ENCODE data around the gene PPP1R2.
A peak's percentile ranks its signal among the peaks of the same experiment; 100 is the strongest.
"Not testable (repeated sequence)": the region's sequence is repeated elsewhere in the genome, so short reads cannot be mapped to it uniquely, and the experiment has no call there.

PPP1R2 gene

DNA sequence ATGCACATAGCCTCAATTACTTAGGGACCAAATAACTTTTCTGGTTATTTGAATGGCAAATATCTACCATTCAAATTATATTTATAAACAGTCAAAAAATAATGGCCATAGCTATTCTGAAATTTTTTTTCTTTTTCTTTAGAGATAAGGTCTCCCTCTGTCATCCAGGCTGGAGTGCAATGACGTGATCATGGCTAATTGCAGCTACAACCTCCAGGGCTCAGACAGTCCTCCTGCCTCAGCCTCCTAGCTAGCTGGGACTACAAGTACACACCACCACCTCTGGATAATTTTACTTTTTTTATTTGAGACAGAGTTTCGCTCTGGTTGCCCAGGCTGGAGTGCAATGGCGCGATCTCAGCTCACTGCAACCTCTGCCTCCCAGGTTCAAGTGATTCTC lies 16.6 kb downstream of the PPP1R2 start:
- POLR2A ChIA-PET, result no interaction called here
- DNase-seq (ENCODE audit: extremely low spot score), result no peak
- CTCF ChIA-PET, result interaction anchor here (1.1 to 10.5 kb wide), 4 partner anchors 11 to 266 kb away, joined by 3 to 215 read pairs (median 6); partner anchors contain the start of gene XXYLT1
- TF ChIP-seq, protein P1, sequence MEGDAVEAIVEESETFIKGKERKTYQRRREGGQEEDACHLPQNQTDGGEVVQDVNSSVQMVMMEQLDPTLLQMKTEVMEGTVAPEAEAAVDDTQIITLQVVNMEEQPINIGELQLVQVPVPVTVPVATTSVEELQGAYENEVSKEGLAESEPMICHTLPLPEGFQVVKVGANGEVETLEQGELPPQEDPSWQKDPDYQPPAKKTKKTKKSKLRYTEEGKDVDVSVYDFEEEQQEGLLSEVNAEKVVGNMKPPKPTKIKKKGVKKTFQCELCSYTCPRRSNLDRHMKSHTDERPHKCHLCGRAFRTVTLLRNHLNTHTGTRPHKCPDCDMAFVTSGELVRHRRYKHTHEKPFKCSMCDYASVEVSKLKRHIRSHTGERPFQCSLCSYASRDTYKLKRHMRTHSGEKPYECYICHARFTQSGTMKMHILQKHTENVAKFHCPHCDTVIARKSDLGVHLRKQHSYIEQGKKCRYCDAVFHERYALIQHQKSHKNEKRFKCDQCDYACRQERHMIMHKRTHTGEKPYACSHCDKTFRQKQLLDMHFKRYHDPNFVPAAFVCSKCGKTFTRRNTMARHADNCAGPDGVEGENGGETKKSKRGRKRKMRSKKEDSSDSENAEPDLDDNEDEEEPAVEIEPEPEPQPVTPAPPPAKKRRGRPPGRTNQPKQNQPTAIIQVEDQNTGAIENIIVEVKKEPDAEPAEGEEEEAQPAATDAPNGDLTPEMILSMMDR (IDR thresholded peaks at IDR 0.05; ENCODE audit: control extremely low read depth, extremely low read depth, low read depth, missing control alignments), result no peak

DNA sequence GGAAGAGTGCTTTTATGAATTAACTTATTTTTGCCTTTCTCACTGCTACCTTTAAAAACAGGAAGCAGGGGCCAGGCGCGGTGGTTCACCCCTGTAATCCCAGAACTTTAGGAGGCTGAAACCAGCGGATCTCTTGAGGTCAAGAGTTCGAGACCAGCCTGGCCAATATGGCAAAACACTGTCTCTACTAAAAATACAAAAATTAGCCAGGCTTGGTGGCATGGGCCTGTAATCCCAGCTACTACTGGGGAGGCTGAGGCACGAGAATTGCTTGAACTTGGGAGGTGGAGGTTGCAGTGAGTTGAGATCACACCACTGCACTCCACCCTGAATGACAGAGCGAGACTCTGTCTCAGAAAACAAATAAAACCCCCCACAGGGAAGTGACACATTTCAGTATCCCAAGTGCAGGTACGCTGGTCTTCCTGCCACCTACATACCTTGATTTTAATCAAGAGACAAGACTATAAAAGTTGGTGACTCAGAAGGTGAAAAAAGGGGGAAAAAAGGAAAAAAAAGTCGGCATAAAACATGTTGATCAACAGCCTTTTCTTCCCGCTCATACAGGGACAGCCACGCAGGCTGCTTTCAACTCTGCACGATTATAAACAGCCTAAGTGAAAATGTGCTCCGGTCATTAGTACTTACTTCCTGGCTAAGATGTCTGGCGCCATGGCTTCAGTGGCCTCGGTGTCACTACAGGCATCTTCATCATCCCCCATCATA lies 18.8 kb downstream of the PPP1R2 start:
- TF ChIP-seq, protein P1 (IDR thresholded peaks at IDR 0.05; ENCODE audit: control extremely low read depth, extremely low read depth, low read depth, missing control alignments), result no peak
- no peak for DNase-seq (ENCODE audit: extremely low spot score)
- CTCF ChIA-PET, result interaction anchor here (0.7 to 10.5 kb wide), 6 partner anchors 10 to 841 kb away, joined by 3 to 215 read pairs (median 4); partner anchors contain the start of gene XXYLT1
- POLR2A ChIA-PET, result no interaction called here

DNA sequence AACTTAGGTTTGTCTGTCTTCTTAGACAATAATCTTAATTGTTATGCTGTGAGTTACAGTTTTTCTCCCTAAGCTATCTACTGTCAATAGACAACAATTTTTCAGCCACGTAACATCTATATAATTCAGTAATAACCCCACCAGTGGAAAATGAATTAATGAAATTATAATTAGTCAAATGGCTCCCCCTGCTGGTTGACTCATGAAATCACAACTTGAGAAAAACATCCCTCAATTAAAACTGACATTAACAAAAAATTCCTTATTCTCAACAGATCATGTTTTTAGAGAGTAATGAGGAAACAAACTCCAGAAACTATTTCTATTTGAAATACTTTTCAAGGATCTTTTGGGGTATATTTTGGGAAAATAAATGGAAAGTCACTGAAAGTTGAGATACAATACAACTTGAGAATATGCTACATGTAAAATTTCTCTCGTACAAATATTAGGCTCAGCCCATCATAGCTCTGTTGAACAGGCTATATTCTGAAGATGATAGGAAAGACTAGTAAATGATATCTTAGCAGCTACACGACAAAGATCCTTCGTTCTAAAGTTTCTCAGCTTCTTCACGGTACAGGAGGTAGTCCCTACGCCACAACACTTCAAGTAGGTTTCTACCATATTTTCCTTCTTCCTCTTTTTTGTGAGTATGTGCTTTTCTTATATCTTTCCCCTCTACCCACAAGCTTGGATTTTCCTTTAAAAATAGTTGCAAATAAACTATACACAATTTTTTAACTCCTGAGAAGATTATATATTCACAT lies 20.7 kb downstream of the PPP1R2 start:
- ChIA-PET CTCF (interaction anchor here (0.6 to 10.5 kb wide), 23 partner anchors 8 to 873 kb away, joined by 3 to 215 read pairs (median 4); partner anchors contain the start of genes PPP1R2 and XXYLT1), POLR2A (interaction anchor here (0.6 kb wide), 1 partner anchor 246 kb away, joined by 3 read pairs; no protein-coding TSS in a partner anchor)
- TF ChIP-seq, protein P1 (IDR thresholded peaks at IDR 0.05; ENCODE audit: control extremely low read depth, extremely low read depth, low read depth, missing control alignments), result peak; percentile 52
- DNase-seq (ENCODE audit: extremely low spot score), result peak; percentile 54

DNA sequence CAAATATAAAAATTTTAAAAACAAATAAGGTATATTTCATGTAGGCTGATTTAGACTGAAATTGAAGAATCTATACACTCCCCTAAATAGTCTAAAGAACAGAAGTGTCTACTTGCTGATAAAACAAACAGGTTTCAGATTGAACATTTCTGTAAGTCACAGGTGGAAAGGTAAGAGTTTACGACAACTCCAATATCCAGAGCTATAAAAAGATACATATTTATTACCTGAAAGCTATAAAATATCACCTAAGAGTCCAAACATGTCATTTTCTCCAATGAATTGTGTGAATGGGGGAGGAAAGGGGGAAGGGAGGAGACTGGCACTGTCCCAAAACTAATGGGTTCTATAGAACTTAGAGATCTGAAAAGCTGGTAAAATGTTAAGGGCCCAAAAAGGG lies 26.1 kb downstream of the PPP1R2 start:
- no peak for DNase-seq (ENCODE audit: extremely low spot score)
- ChIA-PET POLR2A (no interaction called here), CTCF (interaction anchor here (1.1 to 4.3 kb wide), 4 partner anchors 9 to 246 kb away, joined by 3 to 27 read pairs (median 5); partner anchors contain the start of gene XXYLT1)
- TF ChIP-seq, protein P1 (IDR thresholded peaks at IDR 0.05; ENCODE audit: control extremely low read depth, extremely low read depth, low read depth, missing control alignments), result no peak

DNA sequence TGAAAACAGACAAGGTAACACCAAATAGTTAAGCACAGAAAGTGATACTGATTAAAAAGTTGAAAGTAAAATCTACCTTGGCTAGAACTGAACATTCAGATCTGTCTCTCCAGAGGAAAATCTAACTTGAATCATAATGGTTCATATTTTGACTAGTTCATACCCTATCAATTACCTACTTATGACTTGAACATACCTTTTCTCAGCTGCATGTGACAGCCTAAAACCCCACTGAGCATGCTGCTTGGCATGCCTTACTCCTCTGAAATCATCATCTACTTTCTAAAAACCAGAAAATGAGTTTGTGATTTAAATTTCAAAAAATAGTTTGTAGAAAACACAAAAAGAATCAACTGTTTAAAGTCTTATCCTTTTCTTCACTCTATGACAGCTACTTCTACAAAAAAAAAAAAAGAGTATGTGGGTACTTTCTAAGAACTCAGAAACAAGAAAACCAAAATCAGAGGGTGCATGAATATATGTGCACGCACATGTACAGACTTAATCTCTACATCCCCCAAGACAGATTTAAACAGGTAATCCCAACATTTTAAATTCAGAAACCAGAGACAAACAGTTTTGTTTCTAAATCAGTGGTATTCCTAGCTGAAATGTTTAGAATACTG lies 28.4 kb downstream of the PPP1R2 start:
- POLR2A ChIA-PET, result not testable (repeated sequence)
- CTCF ChIA-PET, result interaction anchor here (1.0 to 4.3 kb wide), 2 partner anchors 244 to 245 kb away, joined by 3 to 27 read pairs; partner anchors contain the start of gene XXYLT1

DNA sequence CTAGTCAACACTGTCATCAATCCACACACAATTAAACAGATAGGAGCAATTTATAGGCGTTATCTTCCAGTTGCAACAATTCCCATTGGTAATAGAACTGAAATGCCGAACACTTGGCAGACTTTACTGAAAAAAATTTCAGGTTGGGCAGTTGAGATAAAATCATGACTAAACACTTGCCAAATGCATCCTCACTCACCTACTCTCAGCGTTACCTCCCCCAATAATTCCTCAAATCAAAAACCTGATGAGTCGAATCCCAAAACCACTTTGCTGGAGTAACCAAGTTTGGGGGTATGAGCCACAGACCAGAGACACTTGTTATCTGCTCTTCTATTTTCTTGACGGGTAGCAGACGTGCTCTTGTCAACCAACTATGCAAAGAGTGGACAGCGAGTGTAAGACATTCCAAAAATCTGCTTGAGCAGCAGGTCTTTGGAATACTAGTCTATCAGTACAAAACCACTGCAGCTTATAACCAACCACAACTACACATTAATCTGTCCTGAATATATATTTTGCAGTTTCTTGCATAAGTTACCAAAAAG lies 30.3 kb downstream of the PPP1R2 start:
- no peak for DNase-seq (ENCODE audit: extremely low spot score)
- TF ChIP-seq, protein P1 (IDR thresholded peaks at IDR 0.05; ENCODE audit: control extremely low read depth, extremely low read depth, low read depth, missing control alignments), result no peak
- CTCF ChIA-PET, result interaction anchor here (0.8 kb wide), 1 partner anchor 10 kb away, joined by 3 read pairs; no protein-coding TSS in a partner anchor
- POLR2A ChIA-PET, result no interaction called here

More for the DNA sequence above, 28.4 kb downstream of the PPP1R2 start:
- not testable (repeated sequence) for DNase-seq (ENCODE audit: extremely low spot score)
